Diencephalon (tissue), 1 donor: ENCODE results near the gene BIN2. TPM values are rescaled to one million over a fixed set of nuclear protein-coding genes. Genes with fewer than 3 reads are reported as not detected.

ENCODE experiments used
- total RNA-seq: library from RNA; depleted of rRNA; stranded (reverse); fragments of >200 nt; gene quantifications from one replicate; pipeline ENCODE4 v1.2.3, GENCODE V29; 2014

BIN2 gene
- 2.3 TPM for total RNA-seq

DNA sequence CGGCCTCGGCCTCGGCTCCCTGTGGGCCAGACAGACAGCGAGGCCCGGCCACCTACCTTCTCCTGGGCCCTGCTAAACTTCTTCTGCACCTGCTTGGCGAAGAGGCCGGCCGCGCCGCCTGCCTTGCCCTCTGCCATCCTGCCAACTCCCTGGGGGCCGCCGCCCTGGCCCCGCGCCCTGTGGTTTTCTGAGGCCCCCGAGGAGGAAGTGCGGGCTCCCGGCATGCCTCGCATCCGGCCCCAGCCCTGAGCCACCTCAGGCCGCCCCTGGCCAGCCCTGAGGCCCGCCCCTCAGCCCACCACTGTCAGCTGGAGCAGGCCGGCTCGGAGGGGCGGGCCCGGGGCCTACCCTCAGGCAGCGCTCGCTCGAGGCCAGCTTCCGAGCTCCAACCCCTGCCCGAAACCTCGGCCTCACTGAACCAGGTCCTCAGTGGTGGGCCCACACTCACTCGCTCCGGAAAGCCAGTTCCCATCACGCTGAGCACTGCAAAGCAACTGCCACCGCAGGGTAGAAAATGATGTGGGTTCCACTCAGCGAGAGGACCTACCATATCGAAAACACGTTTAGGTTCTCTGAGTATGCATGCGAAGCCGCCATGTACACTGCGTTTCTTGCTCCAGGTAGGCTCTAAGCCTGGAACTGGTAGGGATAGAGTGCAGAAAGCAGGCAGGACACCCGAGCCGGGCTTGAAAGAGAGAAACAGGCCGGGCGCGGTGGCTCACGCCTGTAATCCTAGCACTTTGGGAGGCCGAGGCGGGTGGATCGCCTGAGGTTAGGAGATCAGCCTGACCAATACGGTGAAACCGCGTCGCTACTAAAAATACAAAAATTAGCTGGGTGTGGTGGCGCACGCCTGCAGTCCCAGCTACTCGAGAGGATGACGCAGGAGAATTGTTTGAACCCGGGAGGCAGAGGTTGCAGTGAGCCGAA lies at the start of gene BIN2:
Gene BIN2 (minus strand): TSS at position 209 of the 930 bp plus-strand sequence. CDS start 72 bp downstream, at position 137.

DNA sequence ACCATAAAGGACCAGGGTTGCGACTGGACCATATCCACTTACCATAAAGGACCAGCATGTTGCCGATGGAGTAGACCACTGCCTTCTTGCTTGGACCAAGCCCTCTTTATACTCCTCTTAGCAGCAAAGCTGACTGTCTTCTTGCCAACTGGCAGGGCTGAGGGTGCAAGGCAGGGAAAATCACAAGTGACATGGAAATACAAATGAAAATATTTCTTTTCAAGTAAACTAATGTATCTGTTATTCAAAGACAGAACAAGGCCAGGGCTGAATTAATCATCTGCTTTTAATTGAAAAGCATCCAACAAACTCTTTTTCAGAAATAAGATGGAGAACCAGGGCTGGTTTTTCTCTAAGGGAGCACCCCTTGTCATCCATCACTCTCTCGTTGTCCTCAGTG lies 22.6 kb upstream of the BIN2 start, which contains the start of gene CELA1:
Gene CELA1 (minus strand): TSS at position 99 of the 400 bp plus-strand sequence. CDS start 41 bp downstream, at position 58.

DNA sequence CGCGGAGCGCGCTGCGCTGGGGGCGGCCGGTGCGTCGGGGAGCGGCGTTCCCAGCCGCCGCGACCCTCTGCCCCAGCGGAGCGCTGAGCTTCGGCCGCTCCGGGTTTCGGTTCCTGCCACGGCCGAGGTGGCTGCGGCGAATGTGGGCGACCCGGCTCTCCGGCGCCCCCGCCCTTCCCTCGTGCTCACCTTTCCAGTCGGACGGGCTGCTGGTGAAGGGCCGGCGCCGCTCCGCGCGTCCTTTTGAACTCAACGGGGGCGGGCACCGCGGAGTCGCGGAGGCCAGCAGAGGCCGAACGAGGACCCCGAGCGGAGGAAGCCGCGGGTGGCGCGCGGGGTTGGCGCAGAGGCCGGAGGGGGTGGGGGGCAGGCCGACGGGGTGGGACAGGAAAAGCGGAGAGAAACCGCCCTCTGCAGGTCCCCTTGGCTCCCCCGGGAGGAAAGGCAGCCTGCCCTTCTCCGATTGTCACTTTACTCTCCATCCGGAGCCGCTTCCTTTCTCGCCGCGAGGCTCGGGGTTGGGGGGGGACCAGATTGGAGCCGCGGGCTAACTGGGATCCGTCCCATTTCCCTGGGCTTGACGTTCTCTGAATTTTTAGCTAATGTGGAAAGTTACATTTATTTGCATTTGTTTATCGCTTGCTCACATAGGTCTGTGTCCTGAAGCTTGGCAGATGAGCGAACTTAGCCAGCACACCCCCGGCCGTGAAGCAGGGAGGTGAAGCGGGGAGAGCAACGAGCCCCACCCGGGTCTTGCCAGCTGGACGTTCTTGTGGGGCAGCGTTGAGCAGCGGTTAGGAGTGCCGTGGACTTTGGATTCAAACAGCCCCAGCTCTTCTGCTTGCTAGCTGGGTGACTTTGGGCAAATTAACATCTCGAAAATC lies 53.7 kb downstream of the BIN2 start, which contains the start of gene SMAGP:
Gene SMAGP (minus strand): TSS at position 349 of the 884 bp plus-strand sequence. CDS start 1,137 bp downstream, outside the sequence.

DNA sequence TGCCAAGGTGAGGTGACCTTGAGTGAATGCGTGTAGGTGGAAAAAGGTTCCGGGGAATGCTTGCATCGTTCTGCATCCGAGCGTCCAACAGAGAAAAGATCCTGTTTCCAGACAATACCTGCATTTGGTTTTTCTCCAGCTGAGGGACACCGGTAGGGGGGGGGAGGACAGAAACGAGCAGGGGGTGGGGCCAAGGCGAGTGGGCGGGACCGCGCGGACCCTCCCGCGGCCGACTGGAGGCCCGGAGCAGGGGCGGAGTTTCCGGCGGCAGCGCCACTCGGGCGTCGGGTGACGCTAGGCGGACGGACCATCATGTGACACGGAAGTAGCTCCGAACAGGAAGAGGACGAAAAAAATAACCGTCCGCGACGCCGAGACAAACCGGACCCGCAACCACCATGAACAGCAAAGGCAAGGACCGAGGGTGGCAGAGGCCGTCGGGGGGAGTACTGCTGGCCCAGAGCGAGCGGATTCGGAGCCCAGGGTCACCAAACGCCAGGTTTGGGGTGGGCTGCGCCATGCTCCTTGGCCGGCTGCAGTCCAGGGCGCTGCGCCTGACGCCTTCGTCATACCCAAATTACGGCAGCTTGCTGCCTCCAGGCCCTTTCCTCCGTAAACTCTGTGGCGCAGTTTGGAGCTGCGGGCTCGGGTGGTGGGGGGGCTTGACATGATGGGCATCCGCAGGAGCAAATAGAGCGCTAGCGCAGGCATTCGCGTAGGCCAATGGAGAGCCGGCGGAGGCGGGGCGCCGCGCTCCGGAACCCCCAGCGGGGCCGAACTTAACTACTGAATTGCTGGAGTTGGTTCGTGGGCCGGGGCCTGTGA lies 85.3 kb downstream of the BIN2 start, which contains the start of gene DAZAP2:
Gene DAZAP2 (plus strand): TSS at position 317 of the 825 bp plus-strand sequence. CDS start 82 bp downstream, at position 399.

Other genes starting within 250 kb of the BIN2 start
- 75.7 TPM for gene CSRNP2, start 240.6 kb downstream of the BIN2 start, total RNA-seq
- gene TFCP2, start 151.0 kb downstream of the BIN2 start, total RNA-seq: 22.8 TPM
- gene POU6F1, start 106.1 kb downstream of the BIN2 start, total RNA-seq: 12.0 TPM
- 63.0 TPM for gene DAZAP2, start 85.3 kb downstream of the BIN2 start, total RNA-seq
- gene SMAGP, start 53.8 kb downstream of the BIN2 start, total RNA-seq: 1.4 TPM
- not detected for gene CELA1, start 22.5 kb upstream of the BIN2 start, total RNA-seq
- 0.23 TPM for gene GALNT6, start 67.2 kb upstream of the BIN2 start, total RNA-seq
- 42.7 TPM for gene SLC4A8, start 100.7 kb upstream of the BIN2 start, total RNA-seq